ENCODE measurements around the gene PLEKHA8. TPM values are rescaled to one million over a fixed set of nuclear protein-coding genes. Genes with fewer than 3 reads are reported as not detected.

Gene PLEKHA8
- total and polyA plus RNA-seq, 10 of the 15 experiments (the other 5 are each of a cell fraction or from before 2014, with no cell fraction given) = 1.1 to 13.2 (median 5.7) TPM

GRCh38 chr7:30170476-30171205, 142.4 kb downstream of the PLEKHA8 start (continued):
- TF ChIP-seq ZBTB11 (CRISPR knock-in tag; IDR thresholded peaks at IDR 0.05) (no peak), MTA3 (IDR thresholded peaks at IDR 0.05; ENCODE audit: borderline replicate concordance, low read length) (no peak), NKRF (conservative IDR thresholded peaks at IDR 0.05) (no peak)

GRCh38 chr7:30171766-30172447, 143.7 kb downstream of the PLEKHA8 start:
- intact Hi-C loops (cut with micrococcal nuclease; ENCODE audit: unreplicated experiment) = no loop called here
- ChIA-PET RAD21 (ENCODE audit: unreplicated experiment) (no interaction called here), CTCF (interaction anchor here (0.6 to 5.3 kb wide), 3 partner anchors 9 to 596 kb away, joined by 3 to 30 read pairs (median 4); no protein-coding TSS in a partner anchor), SMC1A (ENCODE audit: uncharacterized antibody, unreplicated experiment) (interaction anchor here (4.6 kb wide), 1 partner anchor 103 kb away, joined by 35 read pairs; no protein-coding TSS in a partner anchor), POLR2A (no interaction called here)
- WGBS (ENCODE audit: insufficient coverage, insufficient replicate concordance, low lambda C conversion rate, missing lambda C conversion rate) = 56% methylated on average over 9 of the region's 9 CpGs
- DNase-seq (ENCODE audit: low read depth, low spot score) (no peak), ATAC-seq (no peak), FAIRE-seq (no peak)
- no TSS peak for BruUV-seq (replicated peaks)
- H3K9ac ChIP-seq (ENCODE audit: control insufficient read depth, insufficient read depth, low read length) = no peak overlapping the region
- in situ Hi-C loops (cut with MboI) = no loop called here
- no peak overlapping the region for H3K27ac ChIP-seq (ENCODE audit: control insufficient read depth, insufficient read depth)
- no peak overlapping the region for H3K4me3 ChIP-seq
- H3K27me3 ChIP-seq (replicated peaks in 1 of 2; ENCODE audit: control insufficient read depth in 2 of 2, insufficient read depth in 2 of 2, low read length in 1 of 2) = no peaks in the 10 kb centered on the region
- H3K36me3 ChIP-seq (ENCODE audit: control insufficient read depth in 2 of 2, insufficient read depth in 2 of 2, low read length in 1 of 2) = no peaks in the 10 kb centered on the region
- H3K4me2 ChIP-seq (ENCODE audit: control insufficient read depth, insufficient read depth) = no peak overlapping the region
- no peaks in the 10 kb centered on the region for H4K20me1 ChIP-seq (ENCODE audit: control insufficient read depth, insufficient read depth)
- no peaks in the 10 kb centered on the region for H3K79me2 ChIP-seq (ENCODE audit: control insufficient read depth, insufficient read depth, low read length)
- no peaks in the 10 kb centered on the region for H3K9me3 ChIP-seq (replicated peaks; ENCODE audit: control insufficient read depth, insufficient read depth, low read length)
- peaks cover 7% of the 10 kb centered on the region for H3K4me1 ChIP-seq (ENCODE audit: control insufficient read depth, insufficient read depth, low read length)
- no peak overlapping the region for H2AFZ ChIP-seq (ENCODE audit: control insufficient read depth, low read depth, low read length)
- TF ChIP-seq NR2C1 (IDR thresholded peaks at IDR 0.05) (no peak), JUNB (IDR thresholded peaks at IDR 0.05) (no peak), PRDM15 (CRISPR knock-in tag; IDR thresholded peaks at IDR 0.05) (no peak), FOXK2 (IDR thresholded peaks at IDR 0.05) (no peak), KDM1A (IDR thresholded peaks at IDR 0.05; ENCODE audit: borderline replicate concordance) (no peak), PBX3 (IDR thresholded peaks at IDR 0.05; ENCODE audit: insufficient replicate concordance, low read depth, low read length) (no peak)
